Measurements from ENCODE around the gene GTSE1.

GTSE1 gene

GRCh38 chr22:46278656-46279645 lies 17.7 kb upstream of the GTSE1 start:
- no peaks in the 10 kb centered on the region for H3K9me3 ChIP-seq (ENCODE audit: severe bottlenecking)
- H3K27me3 ChIP-seq (ENCODE audit: insufficient read depth, low read depth, severe bottlenecking) = no peaks in the 10 kb centered on the region
- H3K27ac ChIP-seq = no peak overlapping the region
- DNase-seq = no peak
- no peak for TF ChIP-seq CTCF (IDR thresholded peaks at IDR 0.05; ENCODE audit: low read depth, low read length)
- H3K4me3 ChIP-seq (ENCODE audit: low read depth, low read length) = no peak overlapping the region
- H3K36me3 ChIP-seq = peaks cover 66% of the 10 kb centered on the region

- DNase-seq = no peak
- Histone ChIP-seq H3K9me3 (ENCODE audit: severe bottlenecking) (no peaks in the 10 kb centered on the region), H3K36me3 (peaks cover 61% of the 10 kb centered on the region), H3K27me3 (ENCODE audit: insufficient read depth, low read depth, severe bottlenecking) (no peaks in the 10 kb centered on the region), H3K4me3 (ENCODE audit: low read depth, low read length) (no peak overlapping the region), H3K27ac (no peak overlapping the region)
- no peak for TF ChIP-seq CTCF (IDR thresholded peaks at IDR 0.05; ENCODE audit: low read depth, low read length)
Observed at GRCh38 chr22:46280063-46280817, 16.4 kb upstream of the GTSE1 start.

DNA sequence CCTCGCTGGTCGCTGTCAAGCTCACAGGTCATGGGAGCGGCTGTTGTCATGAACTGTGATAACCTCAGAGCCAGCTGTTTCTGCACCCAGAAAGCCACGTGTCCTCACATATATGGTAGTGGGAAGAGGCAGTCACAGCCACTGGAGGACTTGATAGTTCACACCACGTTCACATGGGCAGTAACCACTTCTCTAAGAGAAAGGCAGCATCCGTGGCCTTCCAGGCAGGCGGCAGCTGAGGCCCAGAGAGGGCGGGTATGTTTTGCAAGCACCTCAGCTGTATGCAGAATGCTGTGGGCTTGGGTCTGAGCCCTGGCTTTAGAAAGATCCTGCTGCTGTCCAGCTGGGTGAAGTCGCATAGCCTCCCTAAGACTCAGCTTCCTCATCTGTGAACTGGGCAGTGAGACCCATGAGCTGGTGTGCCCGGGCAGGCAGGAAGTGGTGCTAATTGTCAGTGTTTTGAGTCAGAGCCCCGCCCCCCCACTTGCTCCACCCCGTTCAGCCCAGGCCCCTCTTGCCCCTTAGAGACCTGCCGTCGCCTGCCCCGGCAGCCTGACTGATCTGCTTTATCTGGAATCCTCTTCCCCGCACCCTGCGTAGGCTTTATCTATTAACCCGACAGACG lies 15.6 kb upstream of the GTSE1 start:
- Histone ChIP-seq H3K27me3 (ENCODE audit: insufficient read depth, low read depth, severe bottlenecking) (no peaks in the 10 kb centered on the region), H3K4me3 (ENCODE audit: low read depth, low read length) (no peak overlapping the region), H3K27ac (no peak overlapping the region), H3K36me3 (peaks cover 56% of the 10 kb centered on the region), H3K9me3 (ENCODE audit: severe bottlenecking) (no peaks in the 10 kb centered on the region)
- DNase-seq = no peak
- TF ChIP-seq CTCF (IDR thresholded peaks at IDR 0.05; ENCODE audit: low read depth, low read length) = no peak

GRCh38 chr22:46281866-46282678 lies 14.6 kb upstream of the GTSE1 start:
- Histone ChIP-seq H3K4me3 (ENCODE audit: low read depth, low read length) (no peak overlapping the region), H3K36me3 (peaks cover 51% of the 10 kb centered on the region), H3K9me3 (ENCODE audit: severe bottlenecking) (no peaks in the 10 kb centered on the region), H3K27ac (no peak overlapping the region), H3K27me3 (ENCODE audit: insufficient read depth, low read depth, severe bottlenecking) (no peaks in the 10 kb centered on the region)
- TF ChIP-seq CTCF (IDR thresholded peaks at IDR 0.05; ENCODE audit: low read depth, low read length) = no peak
- DNase-seq = no peak

DNA sequence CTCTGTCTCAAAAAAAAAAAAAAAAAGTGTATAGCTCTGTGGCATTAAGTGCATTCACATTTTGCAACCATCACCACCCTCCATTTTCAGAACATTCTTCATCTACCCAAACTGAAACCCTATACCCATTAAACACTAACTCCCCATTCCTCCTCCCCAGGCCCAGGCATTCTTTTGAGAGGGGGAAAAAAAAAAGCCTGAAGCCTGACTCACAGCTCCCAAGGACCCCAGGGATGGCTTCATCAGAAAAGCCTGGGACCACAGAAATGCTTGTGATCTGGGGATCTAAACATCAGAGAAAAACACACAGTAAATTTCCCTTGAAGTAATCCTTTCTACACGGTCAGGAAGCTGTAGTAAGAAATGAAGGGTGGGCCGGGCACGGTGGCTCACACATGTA lies 10.7 kb upstream of the GTSE1 start:
- TF ChIP-seq CTCF (IDR thresholded peaks at IDR 0.05; ENCODE audit: low read depth, low read length) = no peak
- no peaks in the 10 kb centered on the region for H3K27me3 ChIP-seq (ENCODE audit: insufficient read depth, low read depth, severe bottlenecking)
- H3K4me3 ChIP-seq (ENCODE audit: low read depth, low read length) = no peak overlapping the region
- H3K9me3 ChIP-seq (ENCODE audit: severe bottlenecking) = no peaks in the 10 kb centered on the region
- H3K27ac ChIP-seq = no peak overlapping the region
- peaks cover 23% of the 10 kb centered on the region for H3K36me3 ChIP-seq
- no peak for DNase-seq

Data from WERI-Rb-1 (cell line).